Heart right ventricle (tissue), 16 donors: ENCODE measurements around the gene ARHGEF17. TPM values are rescaled to one million over a fixed set of nuclear protein-coding genes. Genes with fewer than 3 reads are reported as not detected.

Experiments
- ATAC-seq, 8 donors: fragments of 200-7000 bp; cut with Tn5 transposase; one replicate each; pipeline ENCODE4 v1.9.1; 2020; ENCODE audit warnings: mild to moderate bottlenecking in 8 of 8, moderate library complexity in 8 of 8, moderate number of reproducible peaks in 1 of 8
- DNase-seq, 2 donors: peaks; one replicate each; pipeline ENCODE4 v3.0.0-alpha.2; 2020
- H3K27ac ChIP-seq, 10 donors: fragments of 200-600 bp; sonication (generic) in 2 of 10; one replicate each; pipeline versions ENCODE4 v1.5.0 to v1.8.0; 2020 to 2022; ENCODE audit warnings: mild to moderate bottlenecking in 3 of 10
- H3K27me3 ChIP-seq, 7 donors: fragments of 200-600 bp; one replicate each; pipeline ENCODE4 v1.8.0; 2021 to 2022; ENCODE audit warnings: mild to moderate bottlenecking in 2 of 7
- H3K36me3 ChIP-seq, 9 donors: fragments of 200-600 bp; sonication (generic) in 1 of 9; one replicate each; pipeline versions ENCODE4 v1.5.0 to v1.8.0; 2020 to 2022; ENCODE audit warnings: mild to moderate bottlenecking in 2 of 9
- H3K4me1 ChIP-seq, 9 donors: fragments of 200-600 bp; sonication (generic) in 1 of 9; one replicate each; pipeline versions ENCODE4 v1.5.0 to v1.8.0; 2020 to 2022; ENCODE audit warnings: mild to moderate bottlenecking in 4 of 9
- H3K4me3 ChIP-seq, 10 donors: fragments of 200-600 bp; sonication (generic) in 2 of 10; one replicate each; pipeline versions ENCODE4 v1.5.0 to v1.8.0; 2020 to 2022; ENCODE audit warnings: mild to moderate bottlenecking in 7 of 10, moderate library complexity in 2 of 10
- H3K9me3 ChIP-seq, 11 donors: fragments of 200-600 bp in 10 of 11; sonication (generic) in 2 of 11; one replicate each; pipeline versions ENCODE4 v1.5.0 to v1.8.0; 2013 to 2022; ENCODE audit warnings: mild to moderate bottlenecking in 2 of 11, control low read depth in 1 of 11, moderate library complexity in 1 of 11
- CTCF ChIP-seq, 9 donors: fragments of 200-600 bp; sonication (generic) in 2 of 9; IDR thresholded peaks; one replicate each; pipeline versions ENCODE4 v1.5.0 to v1.8.0; 2021 to 2022; ENCODE audit warnings: antibody characterized with exemption in 9 of 9, mild to moderate bottlenecking in 5 of 9, moderate library complexity in 1 of 9
- WGBS, 2 donors: extraction: QIAGEN DNeasy Blood & Tissue Kit; methylation state at CpG; one replicate each; pipeline ENCODE4 v1.1.7; 2013; ENCODE audit warnings: inconsistent platforms in 1 of 2; 5-methylcytosine and 5-hydroxymethylcytosine counted together
- intact Hi-C, 10 donors: fragments of 100-400 bp; cut with DNase I; formaldehyde crosslinking; loops; one replicate each; pipeline versions ENCODE4 v1.11.1 to v1.14.2; 2022
- polyA plus RNA-seq, 2 donors: library from polyadenylated mRNA; stranded (reverse); fragments of 200-250 nt; gene quantifications; one replicate each; pipeline ENCODE4 v1.2.3, GENCODE V29; 2013
- total RNA-seq, 10 donors: library from RNA; stranded (reverse); fragmentation: NEBNext Ultra II Directional in 3 of 10; extraction: Animal tissue kit (Norgen Biotek cat#: 25700) in 3 of 10; gene quantifications; one replicate each; pipeline versions ENCODE4 v1.2.1 to v1.2.4, GENCODE V29; 2021 to 2023
- donor health status: Arrhythmogenic right ventricular cardiomyopathy.
- donor health status: ischemic (EF 13 %, LVEDD 7.1; RV severe dilation, severe dysfunction).
- donor health status: healthy with polysubstance abuse.
- donor health status: DM: no; HTN: yes; CAD: no.
- donor health status: DM: no; HTN: no; CAD: no.
- donor health status: ischemic (EF 25% LVEDD 6.9; RV normal size, moderate dysfunction).
- donor health status: ischemic (EF 25% LVEDD 5.7; RV mildly dilated, moderate dysfunction).
- donor health status: healthy.
- donor health status: DM: yes; HTN: yes; CAD: no.
- donor health status: Ischemic cardiomyopathy.
- donor health status: ischemic (EF 35%, LVEDD 5.7; RV mildly dilated, moderate dysfunction).
- donor health status: nonischemic (EF 11% LVEDD 7.7; RV severe dilation, severe dysfunction).
- donor health status: DM: yes; HTN: yes; CAD: no.
- donor health status: PGD.
- donor health status: ischemic (EF 29% LVEDD 5.4; RV normal size, mild dysfunction).
- donor health status: nonischemic (EF 23%, LVEDD 6.1; RV moderate dilation, normal function).

Gene ARHGEF17
- total and polyA plus RNA-seq, 12 donors: 38.6 to 67.4 (median 51.2) TPM

- Histone ChIP-seq H3K36me3 (peaks cover 0 to 14% (median 0%) of the 10 kb centered on the region in 9 donors), H3K4me1 (peaks cover 8 to 77% (median 30%) of the 10 kb centered on the region in 9 donors), H3K27me3 (no peaks in the 10 kb centered on the region), H3K9me3 (no peaks in the 10 kb centered on the region), H3K4me3 (peak overlapping the region in 8 of 10 donors; percentile 17 to 41 (median 36)), H3K27ac (peak overlapping the region in 2 of 10 donors; percentile 28 to 34)
- peak in 5 of 8 donors; percentile 11 to 36 (median 16) for ATAC-seq
- DNase-seq: no peak
- 18 to 26% methylated on average over 37 to 54 of the region's 54 CpGs for WGBS, 2 donors
- intact Hi-C loops: no loop called here
- peak in 1 of 9 donors; percentile 26 for TF ChIP-seq CTCF (IDR thresholded peaks at IDR 0.05)
Observed at GRCh38 chr11:73342633-73343032, 34.6 kb downstream of the ARHGEF17 start.

GRCh38 chr11:73343076-73343873, 35.2 kb downstream of the ARHGEF17 start:
- 35 to 49% methylated on average over 38 to 40 of the region's 40 CpGs for WGBS, 2 donors
- intact Hi-C loops: no loop called here
- Histone ChIP-seq H3K36me3 (peaks cover 0 to 19% (median 0%) of the 10 kb centered on the region in 9 donors), H3K4me1 (peaks cover 8 to 71% (median 28%) of the 10 kb centered on the region in 9 donors), H3K27ac (peak overlapping the region in 3 of 10 donors; percentile 28 to 53 (median 34)), H3K4me3 (peak overlapping the region in 8 of 10 donors; percentile 17 to 41 (median 36)), H3K9me3 (no peaks in the 10 kb centered on the region), H3K27me3 (no peaks in the 10 kb centered on the region)
- TF ChIP-seq CTCF (IDR thresholded peaks at IDR 0.05): no peak
- ATAC-seq (peak in 3 of 8 donors; percentile 5 to 6 (median 5)), DNase-seq (no peak)

- Histone ChIP-seq H3K4me1 (peaks cover 8 to 64% (median 25%) of the 10 kb centered on the region in 9 donors), H3K4me3 (peak overlapping the region in 1 of 10 donors; percentile 17), H3K27me3 (no peaks in the 10 kb centered on the region), H3K9me3 (no peaks in the 10 kb centered on the region), H3K36me3 (peaks cover 0 to 28% (median 0%) of the 10 kb centered on the region in 9 donors), H3K27ac (peak overlapping the region in 4 of 10 donors; percentile 22 to 53 (median 26))
- WGBS, 2 donors: 45 to 55% methylated on average over 20 of the region's 20 CpGs
- DNase-seq: peak; percentile 56
- TF ChIP-seq CTCF (IDR thresholded peaks at IDR 0.05): no peak
- intact Hi-C loops: no loop called here
- peak; percentile 10 to 80 (median 57) for ATAC-seq
Observed at GRCh38 chr11:73344191-73344607, 36.1 kb downstream of the ARHGEF17 start.

GRCh38 chr11:73345481-73346160, 37.5 kb downstream of the ARHGEF17 start:
- no peak for TF ChIP-seq CTCF (IDR thresholded peaks at IDR 0.05)
- Histone ChIP-seq H3K36me3 (peaks cover 0 to 36% (median 6%) of the 10 kb centered on the region in 9 donors), H3K27me3 (no peaks in the 10 kb centered on the region), H3K4me3 (no peak overlapping the region), H3K4me1 (peaks cover 8 to 65% (median 30%) of the 10 kb centered on the region in 9 donors), H3K27ac (no peak overlapping the region), H3K9me3 (no peaks in the 10 kb centered on the region)
- DNase-seq: no peak
- ATAC-seq: no peak
- WGBS, 2 donors: 83% methylated on average over 5 of the region's 5 CpGs
- intact Hi-C loops: loop anchor here in 1 of 10 donors (5.0 kb wide), 1 partner anchor 47 kb away; no protein-coding TSS in a partner anchor
